ENCODE results near the gene CTDSP2.

GRCh38 chr12:57889500-57889989 is 43.0 kb upstream of the CTDSP2 start:
- TF ChIP-seq CTCF (IDR thresholded peaks at IDR 0.05 in 4 of 5, conservative IDR thresholded peaks at IDR 0.05 in 1 of 5) (no peak), POLR2A (IDR thresholded peaks at IDR 0.05) (peak; percentile 23 to 61)
